ENCODE measurements around the gene MICALL2. TPM values are rescaled to one million over a fixed set of nuclear protein-coding genes. Genes with fewer than 3 reads are reported as not detected.
A peak's percentile ranks its signal among the peaks of the same experiment; 100 is the strongest.

Gene MICALL2
- total RNA-seq, 1 donor from 2014 or later = 166 TPM

- DNase-seq (ENCODE audit: low spot score) = no peak
Observed at GRCh38 chr7:1415389-1415990, 43.8 kb downstream of the MICALL2 start.

DNA sequence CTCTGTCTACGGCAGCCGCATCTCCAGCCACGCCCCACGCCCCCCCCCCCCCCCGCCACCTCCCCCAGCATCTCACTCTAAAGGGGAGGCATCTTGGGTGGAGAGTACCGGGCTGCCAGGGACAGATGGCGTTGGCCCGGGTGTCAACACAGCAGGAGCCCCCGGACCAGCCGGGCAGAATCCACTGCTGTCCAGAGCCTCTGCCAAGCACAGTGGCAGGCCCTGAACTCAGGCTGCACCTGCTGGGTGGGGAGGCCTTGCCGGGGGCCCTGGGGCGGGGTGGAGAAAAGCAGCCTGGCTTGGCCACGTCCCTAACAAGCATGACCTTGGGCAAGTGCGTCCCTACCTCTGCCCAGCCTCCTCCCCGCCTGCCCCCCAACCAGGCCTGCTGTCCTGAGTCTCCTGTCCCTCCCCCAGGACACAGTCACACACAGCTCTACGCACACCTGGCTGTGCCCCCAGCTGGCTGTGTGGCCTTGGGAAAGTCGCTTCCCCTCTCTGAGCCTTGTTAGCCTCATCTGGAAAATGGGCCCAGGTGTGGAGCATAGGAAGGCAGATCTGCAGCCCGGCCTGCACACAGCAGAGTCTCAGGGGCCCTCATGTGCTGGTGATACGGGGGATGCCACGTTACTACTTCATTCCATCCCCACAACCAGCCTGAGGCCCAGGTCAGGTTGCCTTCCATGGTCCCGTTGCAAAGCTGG is 45.2 kb downstream of the MICALL2 start:
- DNase-seq (ENCODE audit: low spot score) = no peak

DNA sequence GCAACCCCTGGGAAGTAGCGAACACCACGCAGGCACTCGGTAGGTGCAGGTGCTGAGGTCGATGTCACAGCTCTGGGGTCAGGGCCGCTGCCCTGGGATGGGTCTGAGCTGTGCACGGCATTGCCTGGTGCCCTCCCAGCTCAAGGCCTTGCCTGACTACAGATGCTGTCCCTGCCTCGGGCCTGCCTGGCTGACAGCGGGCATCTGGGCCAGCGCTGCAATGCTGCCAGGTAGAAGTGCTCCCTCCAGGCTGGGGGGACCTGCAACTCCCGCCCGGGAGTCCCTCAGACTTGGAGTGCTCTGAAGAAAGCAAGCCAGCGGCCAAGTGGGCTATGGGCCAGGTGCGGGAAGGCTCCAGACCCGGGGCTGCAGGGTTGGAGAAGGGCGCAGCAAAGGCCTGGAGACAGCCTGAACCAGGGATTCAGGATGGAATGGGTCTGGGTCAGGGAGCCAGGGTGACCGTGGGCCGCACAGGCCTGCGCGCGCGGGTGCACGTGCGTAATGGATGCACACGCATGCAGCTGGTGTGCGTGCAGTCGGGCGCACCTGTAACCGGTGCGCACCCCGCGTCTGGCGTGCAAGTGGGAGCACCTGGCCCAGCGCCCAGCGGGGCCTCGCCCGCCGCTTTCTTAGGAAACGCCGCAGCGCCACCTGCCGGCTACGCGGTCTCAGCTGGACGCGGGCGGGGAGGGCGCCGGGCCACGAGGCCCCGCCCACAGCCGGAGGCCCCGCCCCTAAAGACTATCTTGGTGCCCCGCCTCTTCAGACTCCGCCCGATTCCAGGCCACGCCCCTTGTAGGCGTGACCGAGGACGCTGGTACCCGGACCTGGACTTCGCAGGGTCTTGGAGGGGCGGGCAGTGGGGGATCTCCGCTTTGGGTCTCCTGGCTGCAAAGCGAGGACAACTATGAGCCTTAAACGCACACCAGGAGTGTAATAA is 46.7 kb downstream of the MICALL2 start:
- DNase-seq (ENCODE audit: low spot score) = peak; percentile 80

DNA sequence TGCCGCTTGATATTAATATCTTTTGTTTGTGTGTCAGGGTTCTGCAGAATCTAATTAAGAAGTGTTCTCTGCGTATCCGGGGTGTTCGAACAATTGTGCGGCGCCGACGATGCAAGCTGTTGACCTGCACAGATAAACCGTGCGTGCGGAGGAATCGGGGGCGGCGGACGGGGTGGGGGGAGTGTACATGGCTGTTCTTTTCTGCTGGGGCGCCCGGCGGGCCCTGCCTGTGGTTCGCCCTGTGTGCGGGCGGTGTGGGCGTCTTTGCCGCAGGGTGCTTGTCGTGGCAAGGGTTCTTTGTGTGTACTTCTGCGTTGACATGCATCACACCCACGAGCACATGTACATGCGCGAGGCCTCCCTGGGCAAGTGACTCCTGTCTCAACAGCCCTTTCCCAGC is 47.9 kb downstream of the MICALL2 start:
- DNase-seq (ENCODE audit: low spot score) = no peak

DNA sequence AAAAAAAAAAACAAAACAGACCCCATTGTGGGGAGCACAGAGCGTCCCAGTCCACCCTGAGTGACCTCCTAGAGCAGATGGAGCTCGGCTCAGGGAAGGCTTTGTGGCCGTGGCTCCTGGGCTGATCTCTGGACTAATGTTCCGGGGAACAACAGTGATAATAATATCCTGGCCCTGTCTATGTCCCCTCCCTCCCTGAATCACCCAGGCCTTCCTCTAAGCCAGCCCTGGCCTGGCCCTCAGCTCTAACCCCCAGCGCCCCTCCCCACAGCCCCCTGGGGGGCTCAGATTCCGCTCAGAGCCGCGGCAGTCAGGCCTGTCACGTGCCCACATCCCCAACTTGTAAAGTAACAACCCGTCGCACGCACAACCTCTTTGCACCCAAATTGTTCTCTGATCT is 48.3 kb downstream of the MICALL2 start:
- DNase-seq (ENCODE audit: low spot score) = no peak

DNA sequence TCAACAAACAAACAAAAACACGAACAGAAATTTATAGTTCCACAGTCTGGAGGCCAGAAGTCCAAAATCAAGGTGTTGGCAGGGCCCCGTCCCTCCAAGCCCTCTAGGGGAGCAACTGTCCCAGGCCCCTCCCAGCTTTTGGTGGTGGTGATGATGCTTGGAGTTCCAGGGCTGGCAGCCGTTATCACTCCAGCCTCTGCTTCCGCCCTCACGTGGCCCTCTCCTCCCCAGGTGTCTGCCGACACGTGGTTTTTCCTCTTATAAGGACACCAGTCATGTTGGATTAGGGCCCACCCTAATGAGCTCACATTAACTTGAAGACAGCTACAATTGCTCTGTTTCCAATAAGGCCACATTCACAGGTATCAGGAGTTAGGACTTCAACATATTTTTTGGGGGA is 49.7 kb downstream of the MICALL2 start:
- DNase-seq (ENCODE audit: low spot score) = no peak

GRCh38 chr7:1408466-1408865 is 50.8 kb downstream of the MICALL2 start:
- DNase-seq (ENCODE audit: low spot score) = no peak

DNA sequence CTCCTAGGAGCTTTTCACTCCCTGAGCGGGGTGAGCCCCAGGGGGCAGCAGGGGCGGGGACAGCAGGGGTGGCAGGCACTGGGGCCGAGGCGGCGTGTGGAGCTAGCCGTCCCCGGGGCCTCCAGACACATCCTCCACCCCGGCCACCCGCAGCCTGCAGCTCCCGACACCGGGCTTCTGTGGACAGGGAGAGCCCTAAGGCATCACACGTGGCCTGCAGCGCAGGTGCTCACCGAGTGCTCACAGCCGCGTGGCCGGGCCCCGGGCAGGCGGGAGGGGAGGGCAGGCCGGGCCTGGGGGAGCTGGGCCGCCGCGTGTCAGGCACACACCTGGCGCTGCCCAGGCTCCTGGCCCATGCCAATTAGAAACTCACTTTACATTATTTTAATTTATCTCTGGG is 51.4 kb downstream of the MICALL2 start:
- no peak for DNase-seq (ENCODE audit: low spot score)

DNA sequence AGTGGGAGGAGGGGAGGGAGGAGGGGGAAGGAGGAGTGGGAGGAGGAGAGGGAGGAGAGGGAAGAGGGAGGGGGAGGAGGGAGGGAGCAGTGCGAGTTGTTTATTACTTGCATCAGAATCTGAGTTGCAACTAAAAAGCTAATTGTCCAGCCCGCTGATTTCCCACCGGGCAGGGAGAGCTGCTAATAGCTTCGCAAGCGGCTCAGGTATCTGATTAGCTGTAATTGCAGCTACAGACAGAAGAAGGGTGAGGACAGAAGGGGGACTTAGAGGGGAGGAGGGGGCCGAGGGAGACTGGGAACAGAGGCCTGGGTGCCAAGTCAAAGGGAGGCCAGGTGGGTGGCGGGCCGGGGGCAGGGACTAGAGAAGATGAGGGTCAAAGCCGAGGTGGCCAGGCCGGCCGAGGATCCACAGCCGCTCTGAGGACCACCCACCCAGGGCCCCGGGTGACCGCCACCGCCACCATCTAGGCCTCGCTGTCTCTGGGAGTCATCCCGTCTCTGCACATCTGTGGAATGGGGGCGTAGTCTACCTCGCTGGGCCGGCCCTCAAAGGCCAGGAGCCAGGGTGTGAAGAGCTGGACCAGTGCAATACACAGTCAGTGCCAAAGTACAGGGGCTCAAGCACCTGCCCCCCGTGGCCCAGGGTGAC is 54.2 kb downstream of the MICALL2 start:
- no peak for DNase-seq (ENCODE audit: low spot score)

GRCh38 chr7:1404460-1404809 is 54.8 kb downstream of the MICALL2 start:
- DNase-seq (ENCODE audit: low spot score) = no peak

DNA sequence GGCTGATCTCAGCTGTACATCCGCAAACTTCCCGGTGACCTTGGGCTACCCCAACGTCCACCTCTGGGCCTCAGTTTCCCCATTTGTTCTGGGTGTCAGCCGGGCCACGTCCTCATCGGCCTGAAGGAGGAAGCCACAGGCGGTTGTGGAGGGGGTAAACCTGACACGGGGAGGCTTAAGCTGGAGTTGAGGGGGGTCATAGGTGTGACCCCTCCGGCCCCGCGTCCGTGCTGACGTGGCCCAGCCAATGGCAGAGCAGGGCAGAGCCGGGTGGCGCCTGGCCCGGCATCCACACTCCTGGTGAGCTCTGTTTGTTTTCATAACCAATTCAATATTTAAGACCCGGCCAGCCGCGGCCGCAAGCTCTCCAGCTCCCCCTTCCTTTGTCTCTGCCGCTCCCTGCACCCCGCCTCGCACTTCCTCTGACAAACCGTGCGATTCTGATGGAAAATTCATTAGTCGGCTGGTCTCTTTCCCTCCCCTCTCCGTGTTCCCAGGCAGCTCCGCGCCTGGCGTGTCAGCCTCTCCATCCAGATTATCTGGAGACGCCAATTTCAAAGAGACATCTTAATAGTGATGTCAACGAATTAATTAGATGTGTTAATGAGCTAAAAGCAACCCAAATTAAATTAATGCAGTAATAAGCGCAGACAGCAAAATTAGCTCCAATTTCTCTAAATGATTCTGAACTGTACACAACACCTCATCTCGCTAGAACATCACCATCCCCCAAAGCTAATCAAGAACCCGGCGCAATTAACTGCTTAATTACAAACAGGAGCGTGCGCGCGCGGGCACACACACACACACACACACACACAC is 55.4 kb downstream of the MICALL2 start:
- no peak for DNase-seq (ENCODE audit: low spot score)

DNA sequence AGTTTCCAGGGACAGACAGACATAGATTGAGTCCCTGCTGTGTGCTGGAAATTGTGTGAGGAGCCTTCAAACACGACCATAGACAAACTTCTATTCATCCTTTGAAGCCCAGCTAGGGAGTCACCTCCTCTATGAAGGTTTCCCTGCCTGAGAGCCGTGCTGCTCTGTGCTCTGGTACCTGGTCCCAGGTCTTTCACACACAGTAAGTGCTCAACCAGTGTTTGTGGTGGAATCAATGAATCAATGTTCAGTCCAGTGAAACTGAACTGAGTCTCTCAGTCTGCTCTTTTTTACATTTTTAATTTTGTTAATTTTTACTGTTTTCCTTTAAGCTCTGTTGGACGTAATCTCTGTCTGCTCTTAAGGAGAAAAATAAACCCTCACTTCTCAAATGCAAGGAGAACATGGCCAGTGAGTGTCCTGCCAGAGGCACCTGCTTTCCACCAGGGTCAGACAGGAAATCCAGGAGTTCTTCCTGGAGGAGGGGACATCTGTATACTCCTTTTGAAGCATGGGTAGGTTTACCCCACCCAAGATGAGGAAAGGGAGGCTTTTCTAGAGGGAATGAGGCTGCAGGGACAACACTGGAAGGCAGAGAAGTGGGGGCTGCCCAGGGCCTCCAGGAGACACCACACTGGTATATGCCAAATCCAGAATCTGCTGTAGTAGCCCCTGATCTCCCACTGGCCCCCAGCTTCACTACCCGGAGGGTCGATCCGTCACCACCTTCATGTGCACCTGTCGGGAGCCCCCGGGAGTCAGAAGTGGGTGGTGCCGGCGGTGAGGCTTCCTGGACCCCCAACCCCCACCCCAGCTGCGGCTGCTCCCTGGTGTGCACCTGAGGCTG is 56.3 kb downstream of the MICALL2 start:
- DNase-seq (ENCODE audit: low spot score) = no peak

GRCh38 chr7:1402110-1402790 is 57.0 kb downstream of the MICALL2 start:
- no peak for DNase-seq (ENCODE audit: low spot score)

- no peak for DNase-seq (ENCODE audit: low spot score)
Observed at GRCh38 chr7:1401011-1401410, 58.3 kb downstream of the MICALL2 start.

- no peak for DNase-seq (ENCODE audit: low spot score)
Observed at GRCh38 chr7:1400371-1400770, 58.9 kb downstream of the MICALL2 start.

DNA sequence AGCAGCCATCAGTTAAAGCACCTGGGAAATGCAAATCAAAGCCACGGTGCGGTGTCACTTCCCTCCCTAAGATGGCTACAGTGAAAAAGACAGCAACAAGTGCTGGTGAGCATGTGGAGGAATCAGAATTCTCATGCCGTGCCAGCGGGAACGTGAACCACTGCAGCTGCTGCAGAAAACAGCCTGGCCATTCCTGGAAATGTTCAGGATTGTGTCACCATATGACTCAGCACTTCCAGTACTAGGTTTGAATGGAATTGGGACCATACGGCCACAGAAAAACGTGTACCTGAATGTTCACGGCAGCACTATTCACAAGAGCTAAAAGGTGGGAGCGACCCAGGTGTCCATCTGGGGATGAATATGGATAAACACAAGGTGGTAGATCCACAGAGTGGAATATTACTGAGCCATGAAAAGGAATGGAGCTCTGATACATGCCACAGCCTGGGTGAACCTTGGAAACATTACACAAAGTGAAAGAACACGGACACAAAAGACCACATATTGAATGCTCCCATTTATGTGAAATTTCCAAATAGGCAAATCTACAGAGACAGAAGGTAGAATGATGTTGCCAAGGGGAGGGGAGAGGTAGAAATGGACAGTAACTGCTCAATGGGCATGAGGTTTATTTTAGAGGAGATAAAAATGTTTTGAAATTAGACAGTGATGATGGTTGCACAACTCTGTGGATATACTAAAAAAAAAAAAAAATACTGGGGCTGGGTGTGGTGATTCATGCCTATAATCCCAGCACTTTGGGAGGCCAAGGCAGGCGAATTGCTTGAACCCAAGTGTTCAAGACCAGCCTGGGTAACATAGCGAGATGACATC is 61.6 kb downstream of the MICALL2 start:
- DNase-seq (ENCODE audit: low spot score) = no peak

DNA sequence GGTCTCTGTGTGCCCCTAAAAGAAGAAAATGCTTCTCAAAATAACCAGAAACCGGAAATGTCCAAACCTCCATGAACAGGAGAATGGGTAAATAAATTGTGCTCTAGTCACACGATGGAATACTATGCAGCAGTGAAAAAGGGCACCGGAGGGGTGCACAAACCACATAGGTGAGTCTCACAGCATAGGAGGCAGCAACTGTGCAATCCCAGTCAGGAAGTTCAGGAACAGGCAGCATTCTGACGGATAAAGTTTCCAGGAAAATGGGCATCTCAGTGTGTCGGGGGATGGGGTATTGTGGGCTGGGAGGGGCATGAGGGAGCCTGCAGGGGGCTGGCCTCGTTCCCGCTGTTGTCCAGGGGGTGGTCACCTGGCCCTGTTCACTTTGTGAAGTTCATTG is 63.1 kb downstream of the MICALL2 start:
- no peak for DNase-seq (ENCODE audit: low spot score)

- DNase-seq (ENCODE audit: low spot score) = no peak
Observed at GRCh38 chr7:1395211-1396070, 63.8 kb downstream of the MICALL2 start.

Data from mucosa of gallbladder (tissue), 1 donor.